WTC11 (cell line): ENCODE measurements around the gene HES1. TPM values are rescaled to one million over a fixed set of nuclear protein-coding genes. Genes with fewer than 3 reads are reported as not detected.
A peak's percentile ranks its signal among the peaks of the same experiment; 100 is the strongest.

Experiments used
- ATAC-seq: fragments of 200-7000 bp; cut with Tn5 transposase; 2 replicates; pipeline ENCODE4 v1.10.0; 2021; ENCODE audit warnings: mild to moderate bottlenecking, moderate library complexity
- Bru-seq: library from RNA; stranded (reverse); fragments of 400-500 nt; gene quantifications from one replicate; lab custom pipeline; 2021; lab: Mats Ljungman, UMichigan
- CTCF ChIA-PET: fragments of 300-600 bp; sonication (Branson Sonifier 250); formaldehyde crosslinking; loops from one replicate; lab custom pipeline; 2021; ENCODE audit warnings: antibody characterized with exemption; lab: Charles Lee
- POLR2A ChIA-PET: fragments of 350-600 bp; sonication (Branson Sonifier 250); formaldehyde crosslinking; loops from one replicate; lab custom pipeline; 2021; ENCODE audit warnings: antibody characterized with exemption; lab: Charles Lee
- DNase-seq: peaks from one replicate; pipeline ENCODE4 v3.0.0; 2021; ENCODE audit warnings: low spot score
- H3K27ac Mint-ChIP-seq: 2 replicates; pipeline ENCODE4 v1.8.0; 2021; ENCODE audit warnings: mixed read lengths
- H3K27me3 Mint-ChIP-seq: 2 replicates; pipeline ENCODE4 v1.8.0; 2021; ENCODE audit warnings: low read depth, mild to moderate bottlenecking, moderate library complexity, mixed read lengths
- H3K36me3 Mint-ChIP-seq: 2 replicates; pipeline ENCODE4 v1.8.0; 2021; ENCODE audit warnings: mixed read lengths
- H3K4me1 Mint-ChIP-seq: 2 replicates; pipeline ENCODE4 v1.8.0; 2022; ENCODE audit warnings: mixed read lengths
- H3K4me3 Mint-ChIP-seq: 2 replicates; pipeline ENCODE4 v1.8.0; 2021; ENCODE audit warnings: mild to moderate bottlenecking, moderate library complexity, mixed read lengths
- H3K9me3 Mint-ChIP-seq: 2 replicates; pipeline ENCODE4 v1.8.0; 2021; ENCODE audit warnings: mixed read lengths
- CDX4 ChIP-seq: fragments of 250-450 bp; sonication (Bioruptor Pico); IDR thresholded peaks from 2 replicates; pipeline ENCODE4 v1.9.0; 2021; ENCODE audit warnings: moderate library complexity, mild to moderate bottlenecking, inconsistent platforms, borderline replicate concordance
- E2F1 ChIP-seq: sonication (generic); formaldehyde crosslinking; IDR thresholded peaks from 2 replicates; pipeline ENCODE4 v1.8.0; 2022; ENCODE audit warnings: mild to moderate bottlenecking, missing genetic modification reagents
- ETV6 ChIP-seq: sonication (generic); formaldehyde crosslinking; IDR thresholded peaks from 2 replicates; pipeline ENCODE4 v1.8.1; 2022; ENCODE audit warnings: mild to moderate bottlenecking, missing genetic modification reagents
- FOXK1 ChIP-seq: sonication (generic); formaldehyde crosslinking; IDR thresholded peaks from 2 replicates; pipeline ENCODE4 v1.8.0; 2022; ENCODE audit warnings: mild to moderate bottlenecking, moderate library complexity, missing genetic modification reagents
- GABPB1 ChIP-seq: sonication (generic); formaldehyde crosslinking; IDR thresholded peaks from 2 replicates; pipeline ENCODE4 v1.8.1; 2023; ENCODE audit warnings: mild to moderate bottlenecking, missing genetic modification reagents
- HMGXB4 ChIP-seq: sonication (generic); formaldehyde crosslinking; IDR thresholded peaks from 2 replicates; pipeline ENCODE4 v1.8.1; 2023; ENCODE audit warnings: mild to moderate bottlenecking, moderate library complexity, missing genetic modification reagents
- NFYB ChIP-seq: sonication (generic); formaldehyde crosslinking; conservative IDR thresholded peaks from 2 replicates; pipeline ENCODE4 v1.8.0; 2022; ENCODE audit warnings: low read depth, missing genetic modification reagents
- SMAD3 ChIP-seq: sonication (generic); formaldehyde crosslinking; IDR thresholded peaks from 2 replicates; pipeline ENCODE4 v1.8.0; 2022; ENCODE audit warnings: missing genetic modification reagents, mild to moderate bottlenecking, borderline replicate concordance
- SOX15 ChIP-seq: fragments of 250-450 bp; sonication (Bioruptor Pico); IDR thresholded peaks from 2 replicates; pipeline ENCODE4 v1.9.0; 2021; ENCODE audit warnings: mild to moderate bottlenecking
- ZNF232 ChIP-seq: sonication (generic); formaldehyde crosslinking; IDR thresholded peaks from 2 replicates; pipeline ENCODE4 v1.8.0; 2022; ENCODE audit warnings: mild to moderate bottlenecking, missing genetic modification reagents
- ZNF416 ChIP-seq: fragments of 250-450 bp; sonication (Bioruptor Pico); IDR thresholded peaks from 2 replicates; pipeline ENCODE4 v1.9.0; 2021; ENCODE audit warnings: mild to moderate bottlenecking, inconsistent platforms
- ZNF423 ChIP-seq: fragments of 250-450 bp; sonication (Bioruptor Pico); IDR thresholded peaks from 2 replicates; pipeline ENCODE4 v2.1.2; 2022; ENCODE audit warnings: mild to moderate bottlenecking, moderate library complexity
- long read RNA-seq, 3 experiments: library from RNA in 1 of 3; library from capped mRNA in 1 of 3; library from polyadenylated mRNA in 1 of 3; unstranded in 2 of 3; stranded (forward) in 1 of 3; transcript quantifications; one replicate each; pipeline ENCODE4 v2.0.0, GENCODE V29; 2021
- total RNA-seq: library from RNA; stranded (reverse); gene quantifications from 3 replicates; pipeline ENCODE4 v1.2.3, GENCODE V29; 2021
- TF ChIP-seq, protein P1 (sequence below): sonication (generic); formaldehyde crosslinking; IDR thresholded peaks from 2 replicates; pipeline ENCODE4 v1.8.0; 2022; ENCODE audit warnings: mild to moderate bottlenecking, missing genetic modification reagents
- TF ChIP-seq, protein P2 (sequence below): fragments of 250-450 bp; sonication (Bioruptor Pico); conservative IDR thresholded peaks from 2 replicates; pipeline ENCODE4 v1.9.0; 2021; ENCODE audit warnings: mild to moderate bottlenecking
- TF ChIP-seq, protein P3 (sequence below): sonication (generic); formaldehyde crosslinking; IDR thresholded peaks from 2 replicates; pipeline ENCODE4 v1.8.1; 2022; ENCODE audit warnings: missing genetic modification reagents, borderline replicate concordance
- TF ChIP-seq, protein P4 (sequence below): sonication (generic); formaldehyde crosslinking; IDR thresholded peaks from 2 replicates; pipeline ENCODE4 v1.8.0; 2022; ENCODE audit warnings: mild to moderate bottlenecking, missing genetic modification reagents

Gene HES1, protein sequence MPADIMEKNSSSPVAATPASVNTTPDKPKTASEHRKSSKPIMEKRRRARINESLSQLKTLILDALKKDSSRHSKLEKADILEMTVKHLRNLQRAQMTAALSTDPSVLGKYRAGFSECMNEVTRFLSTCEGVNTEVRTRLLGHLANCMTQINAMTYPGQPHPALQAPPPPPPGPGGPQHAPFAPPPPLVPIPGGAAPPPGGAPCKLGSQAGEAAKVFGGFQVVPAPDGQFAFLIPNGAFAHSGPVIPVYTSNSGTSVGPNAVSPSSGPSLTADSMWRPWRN
- total RNA-seq (28.4 to 65.9 TPM (median 62.3 TPM) in 3 replicates), Bru-seq, nascent RNA (percentile 96 among the genes with signal in this experiment)
- long read RNA-seq, experiment 1, transcript HES1-201 (4 exons, 1,578 nt): major isoform, 112 of 148 reads
- long read RNA-seq, experiment 1, partial matches to known transcripts: 25 of 148 reads
- long read RNA-seq, experiment 1, other reads (novel, unspliced or antisense): 8 of 148 reads
- long read RNA-seq, experiment 2, transcript HES1-201 (4 exons, 1,578 nt): major isoform, 46 of 60 reads
- long read RNA-seq, experiment 2, partial matches to known transcripts: 12 of 60 reads
- long read RNA-seq, experiment 2, other reads (novel, unspliced or antisense): 1 of 60 reads
- long read RNA-seq, experiment 3: 0 reads

DNA sequence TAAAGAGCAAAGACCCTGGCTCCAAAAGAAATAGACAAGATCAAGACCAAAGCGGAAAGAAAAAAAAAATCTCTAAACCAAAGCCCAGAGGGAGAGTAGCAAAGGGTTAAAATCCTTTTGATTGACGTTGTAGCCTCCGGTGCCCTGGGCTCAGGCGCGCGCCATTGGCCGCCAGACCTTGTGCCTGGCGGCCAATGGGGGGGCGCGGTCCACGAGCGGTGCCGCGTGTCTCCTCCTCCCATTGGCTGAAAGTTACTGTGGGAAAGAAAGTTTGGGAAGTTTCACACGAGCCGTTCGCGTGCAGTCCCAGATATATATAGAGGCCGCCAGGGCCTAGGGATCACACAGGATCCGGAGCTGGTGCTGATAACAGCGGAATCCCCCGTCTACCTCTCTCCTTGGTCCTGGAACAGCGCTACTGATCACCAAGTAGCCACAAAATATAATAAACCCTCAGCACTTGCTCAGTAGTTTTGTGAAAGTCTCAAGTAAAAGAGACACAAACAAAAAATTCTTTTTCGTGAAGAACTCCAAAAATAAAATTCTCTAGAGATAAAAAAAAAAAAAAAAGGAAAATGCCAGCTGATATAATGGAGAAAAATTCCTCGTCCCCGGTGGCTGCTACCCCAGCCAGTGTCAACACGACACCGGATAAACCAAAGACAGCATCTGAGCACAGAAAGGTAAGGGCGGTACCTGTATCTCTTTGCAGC lies at the start of gene HES1:
TSS of gene HES1 (plus strand) at position 343 of the 713 bp plus-strand sequence. CDS start at position 576, 233 bp downstream.
- peaks cover 8% of the 10 kb centered on the region for H3K27me3 Mint-ChIP-seq
- H3K27ac Mint-ChIP-seq: peak within 1 kb of the TSS; percentile 89
- no peak for TF ChIP-seq HMGXB4
- TF ChIP-seq ETV6 (CRISPR knock-in tag): 0 out of 2 replicates have a peak, but pooled peaks have one; percentile 27
- peak; percentile 71 for TF ChIP-seq NFYB (CRISPR knock-in tag)
- TF ChIP-seq, protein P1, sequence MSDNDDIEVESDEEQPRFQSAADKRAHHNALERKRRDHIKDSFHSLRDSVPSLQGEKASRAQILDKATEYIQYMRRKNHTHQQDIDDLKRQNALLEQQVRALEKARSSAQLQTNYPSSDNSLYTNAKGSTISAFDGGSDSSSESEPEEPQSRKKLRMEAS (CRISPR knock-in tag): peak; percentile 37; the same call in 1 of the 2 replicates
- TF ChIP-seq GABPB1 (CRISPR knock-in tag): peak; percentile 57
- TF ChIP-seq, protein P2, sequence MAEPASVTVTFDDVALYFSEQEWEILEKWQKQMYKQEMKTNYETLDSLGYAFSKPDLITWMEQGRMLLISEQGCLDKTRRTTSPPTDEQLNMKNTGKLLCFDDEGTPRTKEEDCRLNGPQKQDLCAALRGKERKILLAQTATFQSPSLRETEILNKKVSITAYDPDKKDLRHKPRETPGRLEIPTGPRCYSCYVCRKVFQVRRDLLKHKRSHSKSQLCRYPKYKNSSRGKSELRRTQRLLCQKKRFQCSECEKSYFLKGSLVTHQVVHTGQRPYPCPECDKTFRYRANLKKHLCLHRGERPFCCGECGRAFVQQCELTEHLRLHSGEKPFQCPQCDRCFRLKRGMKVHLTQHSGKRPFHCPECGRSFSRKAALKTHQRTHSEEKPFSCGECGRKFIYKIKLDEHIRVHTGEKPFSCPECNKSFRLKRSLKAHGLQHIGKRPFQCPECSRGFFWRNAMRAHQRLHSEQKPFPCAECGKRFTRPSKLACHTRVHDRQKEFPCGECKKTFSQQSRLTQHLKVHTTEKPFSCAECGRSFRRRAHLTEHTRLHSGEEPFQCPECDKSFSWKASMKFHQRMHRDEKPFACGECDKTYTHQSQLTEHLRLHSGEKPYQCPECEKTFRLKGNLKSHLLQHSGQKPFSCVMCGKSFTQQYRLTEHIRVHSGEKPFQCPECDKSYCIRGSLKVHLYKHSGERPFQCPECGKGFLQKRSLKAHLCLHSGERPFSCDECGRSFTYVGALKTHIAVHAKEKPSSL (CRISPR knock-in tag): peak; percentile 79; the same call in 1 of the 2 replicates
- TF ChIP-seq ZNF232 (CRISPR knock-in tag): peak; percentile 72; the same call in 1 of the 2 replicates
- no peak for TF ChIP-seq ZNF423
- ChIA-PET POLR2A (interaction anchor here (0.5 to 2.2 kb wide), 17 partner anchors 23 to 524 kb away, joined by 3 to 8 read pairs (median 4); no protein-coding TSS in a partner anchor), CTCF (interaction anchor here (0.8 to 4.0 kb wide), 9 partner anchors 7 to 355 kb away, joined by 3 to 25 read pairs (median 3); no protein-coding TSS in a partner anchor)
- peaks cover 21% of the 10 kb centered on the region for H3K36me3 Mint-ChIP-seq
- peak; percentile 93 for DNase-seq
- peaks cover 53% of the 10 kb centered on the region for H3K4me1 Mint-ChIP-seq
- ATAC-seq: peak; percentile 55
- H3K4me3 Mint-ChIP-seq: peak within 1 kb of the TSS; percentile 92
- no peaks in the 10 kb centered on the region for H3K9me3 Mint-ChIP-seq

- DNase-seq: no peak
- POLR2A ChIA-PET: no interaction called here
- CTCF ChIA-PET: interaction anchor here (1.3 to 1.9 kb wide), 2 partner anchors 229 to 306 kb away, joined by 4 to 9 read pairs; no protein-coding TSS in a partner anchor
- TF ChIP-seq HMGXB4 (no peak), SMAD3 (CRISPR knock-in tag) (no peak), FOXK1 (peak; percentile 59; the same call in 1 of the 2 replicates), CDX4 (CRISPR knock-in tag) (no peak), SOX15 (CRISPR knock-in tag) (no peak), E2F1 (CRISPR knock-in tag) (no peak), ZNF416 (CRISPR knock-in tag) (no peak)
- TF ChIP-seq, protein P3, sequence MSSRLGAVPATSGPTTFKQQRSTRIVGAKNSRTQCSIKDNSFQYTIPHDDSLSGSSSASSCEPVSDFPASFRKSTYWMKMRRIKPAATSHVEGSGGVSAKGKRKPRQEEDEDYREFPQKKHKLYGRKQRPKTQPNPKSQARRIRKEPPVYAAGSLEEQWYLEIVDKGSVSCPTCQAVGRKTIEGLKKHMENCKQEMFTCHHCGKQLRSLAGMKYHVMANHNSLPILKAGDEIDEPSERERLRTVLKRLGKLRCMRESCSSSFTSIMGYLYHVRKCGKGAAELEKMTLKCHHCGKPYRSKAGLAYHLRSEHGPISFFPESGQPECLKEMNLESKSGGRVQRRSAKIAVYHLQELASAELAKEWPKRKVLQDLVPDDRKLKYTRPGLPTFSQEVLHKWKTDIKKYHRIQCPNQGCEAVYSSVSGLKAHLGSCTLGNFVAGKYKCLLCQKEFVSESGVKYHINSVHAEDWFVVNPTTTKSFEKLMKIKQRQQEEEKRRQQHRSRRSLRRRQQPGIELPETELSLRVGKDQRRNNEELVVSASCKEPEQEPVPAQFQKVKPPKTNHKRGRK (CRISPR knock-in tag): no peak
- TF ChIP-seq, protein P4, sequence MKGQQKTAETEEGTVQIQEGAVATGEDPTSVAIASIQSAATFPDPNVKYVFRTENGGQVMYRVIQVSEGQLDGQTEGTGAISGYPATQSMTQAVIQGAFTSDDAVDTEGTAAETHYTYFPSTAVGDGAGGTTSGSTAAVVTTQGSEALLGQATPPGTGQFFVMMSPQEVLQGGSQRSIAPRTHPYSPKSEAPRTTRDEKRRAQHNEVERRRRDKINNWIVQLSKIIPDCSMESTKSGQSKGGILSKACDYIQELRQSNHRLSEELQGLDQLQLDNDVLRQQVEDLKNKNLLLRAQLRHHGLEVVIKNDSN: no peak
These were observed 49.4 kb upstream of the HES1 start for GRCh38 chr3:194086388-194087075.

More at GRCh38 chr3:194086388-194087075, 49.4 kb upstream of the HES1 start:
- Mint-ChIP-seq H3K27ac (peak overlapping the region; percentile 46; the same call in 1 of the 2 replicates), H3K27me3 (peaks cover 8% of the 10 kb centered on the region), H3K4me3 (no peak overlapping the region; the same call in 1 of the 2 replicates), H3K36me3 (no peaks in the 10 kb centered on the region), H3K4me1 (peaks cover 49% of the 10 kb centered on the region), H3K9me3 (no peaks in the 10 kb centered on the region)
- ATAC-seq: peak; percentile 60
